PFSK-1 (cell line): ENCODE measurements around the gene MAP2K7.

Experiments used
- POLR2AphosphoS5 ChIP-seq: IDR thresholded peaks from 2 replicates; pipeline ENCODE4 v1.6.1; 2012; ENCODE audit warnings: low read depth, mild to moderate bottlenecking, control low read depth, low read length, moderate library complexity
- REST ChIP-seq, 2 experiments: IDR thresholded peaks; 2 replicates each; pipeline versions ENCODE4 v1.6.1 to v1.8.0; 2011 to 2012; ENCODE audit warnings: low read depth in 2 of 2, low read length in 2 of 2, control low read depth in 1 of 2, inconsistent platforms in 1 of 2, mild to moderate bottlenecking in 1 of 2, moderate library complexity in 1 of 2; ENCODE audit not compliant: insufficient read depth in 1 of 2
- TAF1 ChIP-seq: IDR thresholded peaks from 2 replicates; pipeline ENCODE4 v1.6.1; 2012; ENCODE audit warnings: low read length, control low read depth, borderline replicate concordance; ENCODE audit not compliant: insufficient read depth

- TF ChIP-seq TAF1 (no peak), POLR2AphosphoS5 (no peak), REST (IDR thresholded peaks at IDR 0.05; ENCODE audit: insufficient read depth in 1 of 2, low read depth in 2 of 2, low read length in 2 of 2) (no peak)
Observed at GRCh38 chr19:7932276-7932929, 28.7 kb downstream of the MAP2K7 start.
